ENCODE measurements around the gene POLK. TPM values are rescaled to one million over a fixed set of nuclear protein-coding genes. Genes with fewer than 3 reads are reported as not detected.

POLK gene
- total RNA-seq, 4 donors from 2014 or later, result 23.9 to 35.8 (median 27.8) TPM

GRCh38 chr5:75616371-75616881, 104.7 kb downstream of the POLK start:
- Histone ChIP-seq H3K36me3 (no peaks in the 10 kb centered on the region), H3K4me1 (peaks cover 0 to 3% of the 10 kb centered on the region in 2 donors), H3K27ac (no peak overlapping the region), H3K9me3 (no peaks in the 10 kb centered on the region), H3K4me3 (no peak overlapping the region), H3K27me3 (no peaks in the 10 kb centered on the region)
- DNase-seq (no peak), ATAC-seq (no peak)
- intact Hi-C loops (cut with DNase I; ENCODE audit: low total_unique reads) (no loop called here), in situ Hi-C loops (cut with MboI; ENCODE audit: low sequenced_read_pairs in 4 of 4) (no loop called here)
- TF ChIP-seq POLR2A (IDR thresholded peaks at IDR 0.05) (no peak), CTCF (IDR thresholded peaks at IDR 0.05 in 4 of 5, conservative IDR thresholded peaks at IDR 0.05 in 1 of 5) (no peak)

- Histone ChIP-seq H3K9me3 (no peaks in the 10 kb centered on the region), H3K4me3 (no peak overlapping the region), H3K27ac (no peak overlapping the region), H3K27me3 (no peaks in the 10 kb centered on the region), H3K36me3 (no peaks in the 10 kb centered on the region), H3K4me1 (no peaks in the 10 kb centered on the region)
- in situ Hi-C loops (cut with MboI; ENCODE audit: low sequenced_read_pairs in 4 of 4), result no loop called here
- intact Hi-C loops (cut with DNase I; ENCODE audit: low total_unique reads), result no loop called here
- DNase-seq (no peak), ATAC-seq (no peak)
- no peak for TF ChIP-seq CTCF (IDR thresholded peaks at IDR 0.05 in 4 of 5, conservative IDR thresholded peaks at IDR 0.05 in 1 of 5)
- no peak for TF ChIP-seq POLR2A (IDR thresholded peaks at IDR 0.05)
Measured at GRCh38 chr5:75616971-75617621, 105.4 kb downstream of the POLK start.

- no peak for DNase-seq
- Histone ChIP-seq H3K27me3 (no peaks in the 10 kb centered on the region), H3K27ac (no peak overlapping the region), H3K9me3 (no peaks in the 10 kb centered on the region), H3K4me3 (no peak overlapping the region), H3K36me3 (no peaks in the 10 kb centered on the region), H3K4me1 (no peaks in the 10 kb centered on the region)
- in situ Hi-C loops (cut with MboI; ENCODE audit: low sequenced_read_pairs in 4 of 4), result no loop called here
- TF ChIP-seq POLR2A (IDR thresholded peaks at IDR 0.05) (no peak), CTCF (IDR thresholded peaks at IDR 0.05 in 4 of 5, conservative IDR thresholded peaks at IDR 0.05 in 1 of 5) (no peak)
- no peak for ATAC-seq
- intact Hi-C loops (cut with DNase I; ENCODE audit: low total_unique reads), result no loop called here
Measured at GRCh38 chr5:75617736-75618352, 106.2 kb downstream of the POLK start.

- DNase-seq (no peak), ATAC-seq (no peak)
- Histone ChIP-seq H3K27me3 (no peaks in the 10 kb centered on the region), H3K4me1 (no peaks in the 10 kb centered on the region), H3K27ac (no peak overlapping the region), H3K9me3 (no peaks in the 10 kb centered on the region), H3K4me3 (no peak overlapping the region), H3K36me3 (no peaks in the 10 kb centered on the region)
- in situ Hi-C loops (cut with MboI; ENCODE audit: low sequenced_read_pairs in 4 of 4), result no loop called here
- TF ChIP-seq POLR2A (IDR thresholded peaks at IDR 0.05) (no peak), CTCF (IDR thresholded peaks at IDR 0.05 in 4 of 5, conservative IDR thresholded peaks at IDR 0.05 in 1 of 5) (no peak)
- intact Hi-C loops (cut with DNase I; ENCODE audit: low total_unique reads), result no loop called here
Measured at GRCh38 chr5:75620184-75620959, 108.7 kb downstream of the POLK start.

Data from gastrocnemius medialis (tissue), 4 donors.